Sigmoid colon (tissue), 7 donors: ENCODE data around the gene CHTF8. TPM values are rescaled to one million over a fixed set of nuclear protein-coding genes. Genes with fewer than 3 reads are reported as not detected.

ENCODE experiments used
- DNase-seq: peaks from one replicate; pipeline ENCODE4 v3.0.0-alpha.2; 2019
- H3K27ac ChIP-seq, 4 donors: fragments of 200-600 bp; sonication (generic); one replicate each; pipeline ENCODE4 v1.5.1; 2016 to 2019; ENCODE audit warnings: mild to moderate bottlenecking in 1 of 4
- H3K27me3 ChIP-seq, 3 donors: fragments of 200-600 bp; sonication (generic); one replicate each; pipeline ENCODE4 v1.5.1; 2019; ENCODE audit warnings: mild to moderate bottlenecking in 1 of 3
- H3K36me3 ChIP-seq, 4 donors: fragments of 200-600 bp; sonication (generic); one replicate each; pipeline ENCODE4 v1.5.1; 2016 to 2019
- H3K4me1 ChIP-seq, 4 donors: fragments of 200-600 bp; sonication (generic); one replicate each; pipeline ENCODE4 v1.5.1; 2017 to 2019
- H3K4me3 ChIP-seq, 4 donors: fragments of 200-600 bp; sonication (generic); one replicate each; pipeline ENCODE4 v1.5.1; 2017 to 2019; ENCODE audit warnings: mild to moderate bottlenecking in 2 of 4, moderate library complexity in 1 of 4
- H3K9me3 ChIP-seq, 4 donors: fragments of 200-600 bp in 3 of 4; sonication (generic) in 3 of 4; one replicate each; pipeline versions ENCODE4 v1.5.1 to v1.6.1; 2013 to 2019
- EP300 ChIP-seq, 4 donors: sonication (generic); formaldehyde crosslinking; IDR thresholded peaks; one replicate each; pipeline ENCODE4 v1.6.1; 2017; ENCODE audit warnings: antibody characterized with exemption in 4 of 4
- POLR2A ChIP-seq, 2 donors: fragments of 450-650 bp; IDR thresholded peaks; one replicate each; pipeline ENCODE4 v1.6.1; 2016; ENCODE audit warnings: antibody characterized with exemption in 2 of 2, mild to moderate bottlenecking in 2 of 2, moderate library complexity in 2 of 2
- POLR2AphosphoS5 ChIP-seq, 4 donors: sonication (generic); formaldehyde crosslinking; IDR thresholded peaks; one replicate each; pipeline ENCODE4 v1.6.1; 2017; ENCODE audit warnings: antibody characterized with exemption in 4 of 4
- WGBS, 2 donors: extraction: QIAGEN DNeasy Blood & Tissue Kit; methylation state at CpG; one replicate each; pipeline ENCODE4 v1.1.7; 2013; 5-methylcytosine and 5-hydroxymethylcytosine counted together
- intact Hi-C: fragments of 100-400 bp; cut with DNase I; formaldehyde crosslinking; loops from one replicate; pipeline ENCODE4 v1.15.1; 2023
- polyA plus RNA-seq, 3 donors: library from polyadenylated mRNA; stranded (reverse); fragments of 200-250 nt; gene quantifications; one replicate each; pipeline ENCODE4 v1.2.3, GENCODE V29; 2013
- small RNA-seq, 3 donors: library from RNA; depleted of rRNA; stranded (forward); fragments of <200 nt; gene quantifications; one replicate each; pipeline ENCODE3, GENCODE V24; 2016
- total RNA-seq, 4 donors: library from RNA; depleted of rRNA; stranded (reverse); fragments of >200 nt; gene quantifications; one replicate each; pipeline ENCODE4 v1.1.0, GENCODE V29; 2016
- TF ChIP-seq, protein P1 (sequence below), 4 experiments: fragments of 450-650 bp in 3 of 4; fragments of 200-600 bp in 1 of 4; IDR thresholded peaks; one replicate each; pipeline ENCODE4 v1.5.1; 2016 to 2019; ENCODE audit warnings: antibody characterized with exemption in 4 of 4, mild to moderate bottlenecking in 3 of 4, moderate library complexity in 2 of 4
- donor health status: healthy with polysubstance abuse.
- donor health status: Bipolar disorder and iron deficiency.
- donor health status: healthy.

CHTF8 gene
- total and polyA plus RNA-seq, 7 donors: 46.3 to 79.2 (median 61.9) TPM

- Histone ChIP-seq H3K36me3 (no peaks in the 10 kb centered on the region), H3K9me3 (no peaks in the 10 kb centered on the region), H3K27me3 (no peaks in the 10 kb centered on the region), H3K27ac (no peak overlapping the region), H3K4me3 (no peak overlapping the region), H3K4me1 (no peaks in the 10 kb centered on the region)
- TF ChIP-seq EP300 (IDR thresholded peaks at IDR 0.05): no peak
- TF ChIP-seq, protein P1, sequence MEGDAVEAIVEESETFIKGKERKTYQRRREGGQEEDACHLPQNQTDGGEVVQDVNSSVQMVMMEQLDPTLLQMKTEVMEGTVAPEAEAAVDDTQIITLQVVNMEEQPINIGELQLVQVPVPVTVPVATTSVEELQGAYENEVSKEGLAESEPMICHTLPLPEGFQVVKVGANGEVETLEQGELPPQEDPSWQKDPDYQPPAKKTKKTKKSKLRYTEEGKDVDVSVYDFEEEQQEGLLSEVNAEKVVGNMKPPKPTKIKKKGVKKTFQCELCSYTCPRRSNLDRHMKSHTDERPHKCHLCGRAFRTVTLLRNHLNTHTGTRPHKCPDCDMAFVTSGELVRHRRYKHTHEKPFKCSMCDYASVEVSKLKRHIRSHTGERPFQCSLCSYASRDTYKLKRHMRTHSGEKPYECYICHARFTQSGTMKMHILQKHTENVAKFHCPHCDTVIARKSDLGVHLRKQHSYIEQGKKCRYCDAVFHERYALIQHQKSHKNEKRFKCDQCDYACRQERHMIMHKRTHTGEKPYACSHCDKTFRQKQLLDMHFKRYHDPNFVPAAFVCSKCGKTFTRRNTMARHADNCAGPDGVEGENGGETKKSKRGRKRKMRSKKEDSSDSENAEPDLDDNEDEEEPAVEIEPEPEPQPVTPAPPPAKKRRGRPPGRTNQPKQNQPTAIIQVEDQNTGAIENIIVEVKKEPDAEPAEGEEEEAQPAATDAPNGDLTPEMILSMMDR (IDR thresholded peaks at IDR 0.05): no peak
- TF ChIP-seq POLR2A (IDR thresholded peaks at IDR 0.05): no peak
- TF ChIP-seq POLR2AphosphoS5 (IDR thresholded peaks at IDR 0.05): no peak
- intact Hi-C loops: no loop called here
- DNase-seq: no peak
- 81 to 87% methylated on average over 10 of the region's 10 CpGs for WGBS, 2 donors
These were observed 59.1 kb downstream of the CHTF8 start for GRCh38 chr16:69073181-69073702.

- 87 to 88% methylated on average over 2 of the region's 2 CpGs for WGBS, 2 donors
- H3K9me3 ChIP-seq: no peaks in the 10 kb centered on the region
These were observed 59.8 kb downstream of the CHTF8 start for GRCh38 chr16:69072640-69072974.

GRCh38 chr16:69071036-69071435 is 61.4 kb downstream of the CHTF8 start:
- TF ChIP-seq EP300 (IDR thresholded peaks at IDR 0.05) (no peak), POLR2AphosphoS5 (IDR thresholded peaks at IDR 0.05) (no peak), POLR2A (IDR thresholded peaks at IDR 0.05) (no peak)
- TF ChIP-seq, protein P1 (IDR thresholded peaks at IDR 0.05): no peak
- intact Hi-C loops: no loop called here
- no peak overlapping the region for H3K4me3 ChIP-seq
- no peaks in the 10 kb centered on the region for H3K4me1 ChIP-seq
- H3K36me3 ChIP-seq: no peaks in the 10 kb centered on the region
- no peak for DNase-seq
- WGBS, 2 donors: 77% methylated on average over 3 of the region's 3 CpGs
- no peaks in the 10 kb centered on the region for H3K27me3 ChIP-seq
- no peaks in the 10 kb centered on the region for H3K9me3 ChIP-seq
- no peak overlapping the region for H3K27ac ChIP-seq

More at GRCh38 chr16:69072640-69072974, 59.8 kb downstream of the CHTF8 start:
- no peaks in the 10 kb centered on the region for H3K27me3 ChIP-seq
- H3K36me3 ChIP-seq: no peaks in the 10 kb centered on the region
- no peaks in the 10 kb centered on the region for H3K4me1 ChIP-seq
- H3K4me3 ChIP-seq: no peak overlapping the region
- H3K27ac ChIP-seq: no peak overlapping the region
- TF ChIP-seq EP300 (IDR thresholded peaks at IDR 0.05): no peak
- no peak for TF ChIP-seq POLR2AphosphoS5 (IDR thresholded peaks at IDR 0.05)
- intact Hi-C loops: no loop called here
- no peak for DNase-seq

DNA sequence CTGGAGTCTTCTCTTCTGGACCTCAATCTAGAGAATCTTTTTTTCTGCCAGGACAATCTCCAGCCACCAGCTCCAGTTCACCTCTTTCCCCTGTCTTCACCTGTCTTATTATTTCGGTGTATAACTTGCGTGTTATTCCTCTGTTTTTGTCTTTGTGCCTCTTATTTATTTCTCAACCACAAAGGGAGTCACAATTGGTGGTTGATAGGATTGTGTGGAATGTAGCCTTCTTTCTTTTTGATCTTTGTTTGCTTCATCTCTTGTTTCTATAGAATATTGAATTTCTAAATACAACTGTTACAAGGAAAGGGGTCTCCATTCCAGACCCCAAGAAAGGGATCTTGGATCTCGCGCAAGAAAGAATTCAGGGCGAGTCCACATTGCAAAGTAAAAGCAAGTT is 62.9 kb downstream of the CHTF8 start:
- Histone ChIP-seq H3K4me3 (no peak overlapping the region), H3K9me3 (no peaks in the 10 kb centered on the region), H3K27ac (no peak overlapping the region), H3K27me3 (no peaks in the 10 kb centered on the region), H3K36me3 (no peaks in the 10 kb centered on the region), H3K4me1 (no peaks in the 10 kb centered on the region)
- TF ChIP-seq, protein P1 (IDR thresholded peaks at IDR 0.05): no peak
- TF ChIP-seq EP300 (IDR thresholded peaks at IDR 0.05) (no peak), POLR2AphosphoS5 (IDR thresholded peaks at IDR 0.05) (no peak), POLR2A (IDR thresholded peaks at IDR 0.05) (no peak)
- intact Hi-C loops: no loop called here
- 98 to 99% methylated on average over 5 of the region's 5 CpGs for WGBS, 2 donors
- no peak for DNase-seq

Small RNAs within 50 kb of the gene (small RNA-seq; reads per million reads assigned to genes)
- gene RNU6-22P: 0 reads per million in 3 donors

Other genes starting within 250 kb of the CHTF8 start
- under 1 TPM; 0.36 to 0.95 (median 0.74) TPM for gene HAS3, start 26.9 kb downstream of the CHTF8 start, total RNA-seq
- 1 to 10 TPM in 2 of 3 donors, under 1 TPM in 1; 0.60 to 5.8 (median 5.0) TPM for gene HAS3, start 26.9 kb downstream of the CHTF8 start, polyA plus RNA-seq
- 10 to 100 TPM; 24.6 to 37.5 (median 27.8) TPM for gene UTP4, start 61 bp upstream of the CHTF8 start, total RNA-seq
- 10 to 100 TPM in 2 of 3 donors, 1 to 10 TPM in 1; 9.5 to 23.7 (median 13.8) TPM for gene UTP4, start 61 bp upstream of the CHTF8 start, polyA plus RNA-seq
- gene SNTB2, start 54.6 kb upstream of the CHTF8 start, total RNA-seq: 10 to 100 TPM; 23.2 to 38.2 (median 30.0) TPM
- 1 to 10 TPM; 4.2 to 7.3 (median 5.8) TPM for gene SNTB2, start 54.6 kb upstream of the CHTF8 start, polyA plus RNA-seq
- gene VPS4A, start 178.8 kb upstream of the CHTF8 start, total RNA-seq: 10 to 100 TPM; 31.7 to 39.3 (median 34.8) TPM
- 10 to 100 TPM; 25.8 to 31.7 (median 29.3) TPM for gene VPS4A, start 178.8 kb upstream of the CHTF8 start, polyA plus RNA-seq
- gene PDF, start 198.0 kb upstream of the CHTF8 start, total RNA-seq: 10 to 100 TPM in 2 of 4 donors, 1 to 10 TPM in 2; 8.6 to 18.6 (median 10.5) TPM
- 10 to 100 TPM in 1 of 3 donors, 1 to 10 TPM in 1, not detected in 1; 6.5 to 14.7 TPM for gene PDF, start 198.0 kb upstream of the CHTF8 start, polyA plus RNA-seq
- gene COG8, start 207.0 kb upstream of the CHTF8 start, total RNA-seq: 10 to 100 TPM; 32.2 to 57.6 (median 42.5) TPM
- gene COG8, start 207.0 kb upstream of the CHTF8 start, polyA plus RNA-seq: 10 to 100 TPM in 2 of 3 donors, 1 to 10 TPM in 1; 9.6 to 26.2 (median 14.8) TPM
- 10 to 100 TPM in 2 of 4 donors, 1 to 10 TPM in 2; 6.9 to 11.4 (median 9.1) TPM for gene NIP7, start 207.2 kb upstream of the CHTF8 start, total RNA-seq
- gene NIP7, start 207.2 kb upstream of the CHTF8 start, polyA plus RNA-seq: 10 to 100 TPM; 16.5 to 23.8 (median 18.6) TPM
- not detected for gene TMED6, start 219.2 kb upstream of the CHTF8 start, total RNA-seq
- 1 to 10 TPM in 2 of 3 donors, not detected in 1; 4.2 to 4.6 TPM for gene TMED6, start 219.2 kb upstream of the CHTF8 start, polyA plus RNA-seq